CD4-positive, alpha-beta T cell treated with Interleukin-4 for 4 hours (primary cell): ENCODE data around the gene NEDD4.
"Not testable (repeated sequence)": the region's sequence is repeated elsewhere in the genome, so short reads cannot be mapped to it uniquely, and the experiment has no call there.

Experiments
- DNase-seq: peaks from one replicate; pipeline ENCODE4 v3.0.0-alpha.2; 2020

NEDD4 gene

GRCh38 chr15:55954862-55955605 lies 38.4 kb downstream of the NEDD4 start:
- no peak for DNase-seq

DNA sequence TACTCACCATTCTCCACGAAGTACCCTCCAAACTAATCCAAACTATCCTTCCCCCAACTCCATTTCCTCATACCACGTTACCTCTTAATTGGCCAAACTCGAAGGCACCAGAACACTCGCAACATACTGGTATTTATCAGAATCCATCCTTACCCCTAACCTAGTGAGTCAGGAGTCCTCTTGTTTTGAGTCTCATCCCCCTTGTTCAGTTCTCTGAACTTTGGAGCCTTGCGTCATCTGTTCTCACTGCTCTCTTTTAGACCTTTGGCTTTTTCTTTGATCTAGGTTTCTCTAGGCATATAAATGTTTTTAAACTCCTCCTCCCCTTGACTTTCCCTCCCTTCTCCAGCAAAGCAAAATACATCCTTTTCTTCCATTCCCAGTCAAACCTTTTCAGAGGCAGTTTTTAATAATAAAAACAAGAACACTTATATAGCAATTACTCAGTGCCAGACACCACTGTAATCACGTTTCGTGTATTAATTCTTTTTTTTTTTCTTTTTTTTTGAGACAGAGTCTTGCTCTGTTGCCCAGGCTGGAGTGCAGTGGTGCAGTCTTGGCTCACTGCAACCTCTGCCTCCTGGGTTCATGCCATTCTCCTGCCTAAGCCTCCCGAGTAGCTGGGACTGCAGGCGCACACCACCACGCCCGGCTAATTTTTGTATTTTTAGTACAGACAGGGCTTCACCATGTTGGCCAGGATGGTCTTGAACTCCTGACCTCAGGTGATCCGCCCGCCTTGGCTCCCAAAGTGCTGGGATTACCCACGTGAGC lies 40.7 kb downstream of the NEDD4 start:
- not testable (repeated sequence) for DNase-seq

DNA sequence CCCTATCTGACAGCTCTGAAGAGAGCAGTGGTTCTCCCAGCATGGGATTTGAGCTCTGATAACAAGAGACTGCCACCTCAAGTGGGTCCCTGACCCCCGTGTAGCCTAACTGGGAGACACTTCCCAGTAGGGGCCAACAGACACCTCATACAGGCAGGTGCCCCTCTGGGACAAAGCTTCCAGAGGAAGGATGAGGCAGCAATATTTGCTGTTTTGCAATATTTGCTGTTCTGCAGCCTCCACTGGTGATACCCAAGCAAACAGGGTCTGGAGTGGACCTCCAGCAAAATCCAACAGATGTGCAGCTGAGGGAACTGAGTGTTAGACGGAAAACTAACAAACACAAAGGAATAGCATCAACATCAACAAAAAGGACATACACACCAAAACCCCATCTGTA lies 48.8 kb downstream of the NEDD4 start:
- DNase-seq, result not testable (repeated sequence)

- peak; percentile 5 for DNase-seq
Measured at GRCh38 chr15:55942332-55942731, 51.1 kb downstream of the NEDD4 start.

DNA sequence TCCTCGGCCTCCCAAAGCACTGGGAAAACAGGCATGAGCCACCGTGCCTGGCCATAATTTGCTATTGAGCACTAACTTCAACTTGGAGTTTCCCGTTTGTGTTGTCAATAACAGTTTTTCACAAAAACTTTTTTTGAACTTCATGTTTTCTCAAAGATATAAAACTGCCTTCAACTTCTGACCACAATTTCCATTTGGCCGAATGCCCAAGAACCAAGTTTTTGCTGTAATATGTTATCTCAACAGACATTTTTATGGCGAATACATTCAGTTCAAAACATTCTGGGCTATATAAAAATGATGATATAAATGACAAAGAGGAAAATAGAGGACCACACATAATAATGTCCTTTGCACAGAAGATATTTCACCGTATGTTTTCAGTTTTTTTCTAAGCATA lies 56.4 kb downstream of the NEDD4 start:
- no peak for DNase-seq

GRCh38 chr15:55928955-55929354 lies 64.5 kb downstream of the NEDD4 start:
- no peak for DNase-seq

DNA sequence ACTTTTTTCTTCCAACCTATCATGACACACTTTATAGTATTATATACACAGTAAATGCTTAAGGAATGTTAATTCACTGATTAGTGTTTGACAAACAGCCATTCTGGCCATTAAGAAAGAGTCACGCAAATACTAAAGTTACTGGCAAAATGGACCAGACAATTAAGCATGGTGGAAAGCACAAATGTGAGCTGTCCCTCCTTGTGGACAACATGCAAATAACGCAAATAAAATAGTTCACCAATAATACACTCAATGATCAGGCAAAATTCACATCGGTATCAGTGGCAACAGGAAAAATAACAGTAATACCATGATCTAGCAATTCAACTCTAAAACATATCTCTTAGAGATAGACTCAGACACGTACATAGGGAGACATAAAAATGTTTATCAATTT lies 71.7 kb downstream of the NEDD4 start:
- DNase-seq, result no peak

GRCh38 chr15:55917881-55918296 lies 75.5 kb downstream of the NEDD4 start:
- DNase-seq, result no peak

DNA sequence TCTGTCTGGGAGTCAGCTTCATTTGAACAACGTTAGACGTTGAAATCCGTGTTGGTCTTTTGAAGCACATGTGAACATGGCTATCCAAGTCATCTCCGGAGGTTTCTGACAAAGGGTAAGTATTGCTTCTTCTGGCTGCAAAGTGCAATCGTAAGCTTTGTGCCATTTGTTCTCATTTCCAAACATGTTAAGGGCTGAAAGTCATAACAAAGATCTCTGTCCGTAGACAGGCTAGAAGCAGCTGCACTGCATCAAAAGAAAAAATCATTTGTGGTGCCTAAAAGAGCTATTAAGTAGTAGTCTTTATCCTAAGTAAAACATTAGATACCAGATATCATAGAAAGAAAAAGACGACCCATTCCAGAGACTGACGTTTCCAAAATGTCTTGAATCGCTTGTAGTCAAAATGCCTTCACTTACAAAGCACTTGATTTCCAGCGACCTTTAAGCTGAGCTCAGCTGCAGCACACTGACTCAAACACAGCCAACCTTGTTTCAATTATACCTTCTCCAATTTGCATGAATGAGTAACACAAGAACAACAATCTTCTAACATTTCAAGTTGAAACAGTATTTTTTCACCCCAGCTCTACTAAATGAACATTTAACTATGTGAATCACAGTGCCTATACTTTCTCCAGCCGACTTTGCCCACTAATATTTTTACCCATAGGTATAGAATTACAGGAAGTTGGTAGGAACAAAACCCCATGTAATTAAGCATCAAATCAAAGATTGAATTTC lies 76.6 kb downstream of the NEDD4 start:
- no peak for DNase-seq

DNA sequence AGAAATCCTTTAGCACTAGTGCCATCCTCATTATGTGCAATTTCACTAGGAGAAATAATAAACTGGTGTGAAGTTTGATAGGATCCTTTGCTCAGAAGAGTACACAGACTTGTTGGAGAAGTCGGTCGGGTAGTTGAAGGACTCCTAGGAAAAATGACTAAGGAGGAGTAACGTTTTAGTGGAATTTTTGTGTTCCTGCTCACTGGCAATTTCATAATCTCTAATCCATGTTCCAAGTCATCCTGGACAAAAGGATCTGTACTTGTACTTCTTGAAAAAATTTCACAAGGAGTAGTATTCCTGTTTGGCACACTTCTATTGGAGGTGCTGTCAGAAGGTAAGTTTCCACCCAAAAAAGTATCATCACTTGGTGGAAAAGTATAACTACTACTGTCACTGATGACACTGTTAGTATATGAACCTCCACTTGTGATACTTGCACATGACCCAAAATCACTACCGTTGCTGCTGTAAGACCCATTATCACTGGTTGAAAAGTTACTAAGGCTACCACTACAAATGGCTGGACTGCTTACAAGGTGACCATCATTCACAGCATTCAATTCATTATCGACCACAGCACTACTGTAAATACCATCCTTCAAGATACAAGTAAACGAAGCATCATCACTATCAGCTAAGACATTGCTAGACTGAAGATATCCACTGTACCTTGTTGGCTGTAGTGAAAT lies 77.4 kb downstream of the NEDD4 start:
- no peak for DNase-seq

GRCh38 chr15:55915221-55915620 lies 78.2 kb downstream of the NEDD4 start:
- DNase-seq, result no peak

DNA sequence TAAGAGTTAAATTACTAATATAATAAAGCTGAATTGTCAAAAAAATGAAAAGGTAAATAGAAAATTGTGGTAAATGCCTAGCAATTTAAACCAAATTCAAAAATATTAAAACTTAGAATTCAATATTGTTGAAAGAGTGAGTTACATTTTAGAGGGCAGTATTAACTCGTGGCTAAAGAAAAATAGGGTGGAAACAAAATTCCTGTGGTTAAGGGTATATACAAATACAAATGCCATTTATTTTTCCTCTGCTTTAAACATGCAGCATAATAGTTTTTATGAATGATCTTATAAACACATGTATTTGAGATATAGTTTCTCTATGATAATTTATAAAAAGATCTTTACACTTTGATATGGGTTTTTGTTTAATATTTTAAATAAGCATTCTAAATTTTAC lies 79.0 kb downstream of the NEDD4 start:
- DNase-seq, result no peak

DNA sequence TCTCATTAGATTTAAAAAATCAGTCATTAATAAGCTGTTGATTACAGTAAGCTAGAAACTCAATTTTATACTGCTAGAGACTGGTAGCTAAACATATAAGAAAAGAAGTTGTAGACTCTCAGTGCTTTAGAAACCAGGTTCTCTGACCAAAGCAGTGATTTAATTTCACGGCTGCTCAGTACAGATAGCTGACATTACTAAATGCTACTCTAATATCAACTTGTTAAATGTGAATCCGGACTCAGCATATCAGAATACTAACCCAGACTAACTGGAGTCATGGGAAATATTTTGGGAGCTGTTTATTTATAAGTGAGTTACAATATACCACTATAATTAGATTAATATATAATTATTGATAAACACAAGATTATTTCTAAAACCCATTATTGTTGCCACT lies 80.4 kb downstream of the NEDD4 start:
- no peak for DNase-seq

GRCh38 chr15:55909036-55909811 lies 84.2 kb downstream of the NEDD4 start:
- DNase-seq, result no peak

GRCh38 chr15:55907797-55908196 lies 85.6 kb downstream of the NEDD4 start:
- no peak for DNase-seq

- no peak for DNase-seq
Measured at GRCh38 chr15:55902981-55903380, 90.4 kb downstream of the NEDD4 start.

DNA sequence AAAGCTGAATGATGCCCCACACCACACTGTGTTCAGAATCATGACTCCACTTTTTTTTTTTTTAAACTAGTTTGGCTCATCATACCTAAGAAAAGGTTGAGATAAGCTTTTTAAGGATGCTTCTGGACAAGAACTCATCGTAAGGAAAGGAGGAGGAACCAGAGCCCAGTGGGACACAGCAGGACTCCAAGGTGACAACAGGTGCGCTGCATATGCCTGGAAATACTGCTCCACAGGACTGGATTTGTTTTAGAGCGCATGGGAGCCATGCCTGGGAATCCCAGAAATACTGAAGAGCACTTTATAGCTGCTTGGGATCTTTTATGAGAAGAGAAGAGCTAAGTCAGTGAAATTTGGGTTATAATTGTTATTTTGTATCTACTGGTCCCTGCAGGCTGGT lies 93.4 kb downstream of the NEDD4 start:
- no peak for DNase-seq

DNA sequence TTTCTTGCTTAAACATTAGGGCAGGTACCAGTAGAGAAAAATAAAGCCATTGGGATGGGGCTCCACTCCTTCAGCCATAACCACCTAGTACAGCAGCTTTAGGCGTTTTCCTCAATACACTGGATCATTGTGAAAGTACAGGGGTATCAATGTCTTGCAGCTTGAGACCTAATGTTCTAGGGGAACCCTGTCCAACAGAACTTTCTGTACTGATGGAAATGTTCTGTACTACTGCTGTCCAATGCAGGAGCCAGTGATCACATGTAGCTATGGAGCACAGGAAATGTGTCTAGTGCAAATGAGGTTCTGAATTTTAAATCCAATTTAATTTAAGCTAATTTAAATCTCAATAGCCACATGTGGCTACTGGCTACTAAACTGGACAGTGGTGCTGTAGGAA lies 93.9 kb downstream of the NEDD4 start:
- no peak for DNase-seq

GRCh38 chr15:55897560-55898336 lies 95.7 kb downstream of the NEDD4 start:
- DNase-seq, result no peak

DNA sequence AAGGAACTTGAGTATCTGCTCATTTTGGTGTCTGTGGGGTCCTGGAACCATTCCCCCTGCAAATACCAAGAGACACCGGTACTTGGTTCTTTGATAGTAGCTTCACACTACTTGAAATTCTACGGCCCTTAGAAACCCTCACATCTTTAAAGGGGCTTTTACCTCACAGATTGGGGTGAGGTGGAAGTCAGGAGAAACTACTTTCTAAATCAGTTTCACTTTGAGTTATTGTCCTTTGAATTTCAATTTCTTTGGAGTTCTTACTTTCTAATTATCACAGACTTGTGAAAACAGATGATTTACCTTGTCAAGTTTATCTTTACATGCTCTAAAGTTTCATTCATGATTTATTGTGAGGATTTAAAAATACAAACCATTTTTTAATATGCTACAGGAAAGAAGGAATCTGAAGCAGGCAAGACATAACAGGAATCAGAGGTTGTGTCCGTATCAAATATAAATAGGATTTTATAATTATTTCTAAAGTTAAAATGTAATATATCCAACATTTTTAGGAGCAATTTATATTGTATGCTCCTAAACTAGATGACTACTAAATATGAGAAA lies 98.9 kb downstream of the NEDD4 start:
- DNase-seq, result no peak

GRCh38 chr15:55893852-55894251 lies 99.6 kb downstream of the NEDD4 start:
- DNase-seq, result no peak
